K562 (cell line): ENCODE data around the gene TMEM87A. TPM values are rescaled to one million over a fixed set of nuclear protein-coding genes. Genes with fewer than 3 reads are reported as not detected.

Source experiments
- ATF1 ChIP-seq, 2 experiments: fragments of 450-650 bp in 1 of 2; IDR thresholded peaks; 2 replicates each; pipeline ENCODE4 v1.6.1; 2016; ENCODE audit warnings: missing compliant biosample characterization in 1 of 2, missing genetic modification characterization in 1 of 2
- BHLHE40 ChIP-seq: IDR thresholded peaks from 2 replicates; pipeline ENCODE4 v1.6.1; 2011; ENCODE audit warnings: low read length, improper control_type of control experiment
- CEBPB ChIP-seq: fragments of 450-650 bp; IDR thresholded peaks from 2 replicates; pipeline ENCODE4 v1.6.1; 2016; ENCODE audit warnings: missing genetic modification characterization, missing compliant biosample characterization
- EHMT2 ChIP-seq: fragments of 450-650 bp; IDR thresholded peaks from 2 replicates; pipeline ENCODE4 v1.6.1; 2018; ENCODE audit warnings: antibody characterized with exemption
- ETV1 ChIP-seq: fragments of 450-650 bp; conservative IDR thresholded peaks from 2 replicates; pipeline ENCODE4 v1.6.1; 2016; ENCODE audit warnings: missing genetic modification characterization, control low read depth, low read depth, missing compliant biosample characterization
- GABPA ChIP-seq: fragments of 200-800 bp; sonication (Bioruptor generic); conservative IDR thresholded peaks from 2 replicates; pipeline ENCODE4 v1.6.1; 2016; ENCODE audit warnings: low read depth, missing genetic modification characterization, missing compliant biosample characterization
- JUND ChIP-seq, 2 experiments: IDR thresholded peaks; 2 replicates in 1 of 2; 3 replicates in 1 of 2; pipeline ENCODE4 v1.6.1; 2011; ENCODE audit warnings: borderline replicate concordance in 2 of 2, low read depth in 2 of 2, low read length in 2 of 2, improper control_type of control experiment in 1 of 2, missing biosample characterization in 1 of 2, missing genetic modification characterization in 1 of 2, missing genetic modification reagents in 1 of 2
- L3MBTL2 ChIP-seq: fragments of 450-650 bp; IDR thresholded peaks from 2 replicates; pipeline ENCODE4 v1.6.1; 2016; ENCODE audit warnings: mild to moderate bottlenecking, moderate library complexity
- LEF1 ChIP-seq: fragments of 450-650 bp; IDR thresholded peaks from 2 replicates; pipeline ENCODE4 v1.6.1; 2016; ENCODE audit warnings: mild to moderate bottlenecking
- POLR2A ChIP-seq: fragments of 450-650 bp; conservative IDR thresholded peaks from 2 replicates; pipeline ENCODE4 v1.6.1; 2016
- SMARCA4 ChIP-seq: fragments of 450-650 bp; IDR thresholded peaks from 2 replicates; pipeline ENCODE4 v1.6.1; 2016
- TAF1 ChIP-seq: IDR thresholded peaks from 2 replicates; pipeline ENCODE4 v1.6.1; 2011; ENCODE audit warnings: mild to moderate bottlenecking, low read length, moderate library complexity; ENCODE audit not compliant: insufficient read depth, control insufficient read depth, severe bottlenecking; ENCODE audit errors: extremely low read depth
- ZBTB17 ChIP-seq: fragments of 450-650 bp; formaldehyde crosslinking; IDR thresholded peaks from 2 replicates; pipeline ENCODE4 v1.4.0; 2020; ENCODE audit warnings: mild to moderate bottlenecking
- ZNF316 ChIP-seq: fragments of 450-650 bp; IDR thresholded peaks from 2 replicates; pipeline ENCODE4 v1.6.1; 2016
- ZNF324 ChIP-seq: fragments of 250-450 bp; sonication (Bioruptor Pico); IDR thresholded peaks from 2 replicates; pipeline ENCODE4 v1.4.0; 2020; ENCODE audit warnings: mild to moderate bottlenecking
- polyA plus RNA-seq, 8 experiments: library from polyadenylated mRNA; depleted of rRNA in 4 of 8; stranded (reverse) in 5 of 8; unstranded in 3 of 8; fragments of >200 nt; fragmentation: Nextera tagmentation in 2 of 8; fragmentation: Illumina TruSeq in 1 of 8; extraction: Ambion mirVana in 2 of 8; extraction: Trizol in 1 of 8; gene quantifications; 2 replicates each; pipeline versions ENCODE4 v1.2.1 to v1.2.3, GENCODE V29; 2011 to 2014; ENCODE audit warnings: inconsistent platforms in 1 of 8, missing spikeins in 1 of 8
- total RNA-seq, 7 experiments: library from RNA; depleted of rRNA in 6 of 7; stranded (reverse); fragments of >200 nt in 6 of 7; fragmentation: Illumina TruSeq in 2 of 7; extraction: Trizol in 2 of 7; gene quantifications; 2 replicates each; pipeline versions ENCODE4 v1.2.1 to v1.2.3, GENCODE V29; 2011 to 2021; ENCODE audit warnings: low replicate concordance in 1 of 7
- TF ChIP-seq, protein P1 (sequence below): fragments of 450-650 bp; IDR thresholded peaks from 2 replicates; pipeline ENCODE4 v1.6.1; 2017; ENCODE audit warnings: antibody characterized with exemption, mild to moderate bottlenecking
- TF ChIP-seq, protein P2 (sequence below), 2 experiments: fragments of 450-650 bp; IDR thresholded peaks; 2 replicates each; pipeline ENCODE4 v1.6.1; 2018; ENCODE audit warnings: mild to moderate bottlenecking in 2 of 2, low read depth in 1 of 2; ENCODE audit not compliant: partially characterized antibody in 2 of 2
- TF ChIP-seq, protein P3 (sequence below): sonication (generic); formaldehyde crosslinking; IDR thresholded peaks from 2 replicates; pipeline ENCODE4 v1.9.0; 2022; ENCODE audit warnings: mild to moderate bottlenecking, missing genetic modification reagents
- TF ChIP-seq, protein P4 (sequence below): sonication (generic); formaldehyde crosslinking; IDR thresholded peaks from 2 replicates; pipeline ENCODE4 v1.9.0; 2022; ENCODE audit warnings: mild to moderate bottlenecking, missing genetic modification reagents

Gene TMEM87A
- total and polyA plus RNA-seq, 9 of the 15 experiments (the other 6 are each of a cell fraction or from before 2014, with no cell fraction given): 16.6 to 43.3 (median 29.6) TPM

DNA sequence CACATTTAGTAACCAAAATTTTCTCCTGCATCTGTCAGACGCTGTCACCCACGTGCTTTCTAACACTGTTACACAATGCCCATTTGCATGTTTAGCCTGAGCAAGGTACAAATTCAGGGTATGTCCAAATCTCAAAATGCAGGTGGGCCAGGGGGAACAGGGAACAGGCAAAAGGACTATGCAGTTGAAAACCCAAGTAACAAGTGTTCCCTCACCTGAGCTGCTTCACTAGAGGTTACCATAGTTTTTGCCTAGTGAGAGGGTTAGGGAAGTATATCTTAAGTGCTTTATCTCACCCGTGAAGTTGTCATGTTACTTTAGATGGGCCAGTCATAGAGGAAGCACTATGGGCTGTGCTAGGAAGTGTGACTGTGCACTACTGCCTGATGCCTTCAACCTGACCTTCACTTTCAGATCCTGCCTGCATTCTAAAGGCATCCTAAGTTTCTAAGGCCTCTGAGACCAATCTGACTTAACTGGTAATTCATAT is 6.0 kb upstream of the TMEM87A start (continued):
- TF ChIP-seq, protein P1, sequence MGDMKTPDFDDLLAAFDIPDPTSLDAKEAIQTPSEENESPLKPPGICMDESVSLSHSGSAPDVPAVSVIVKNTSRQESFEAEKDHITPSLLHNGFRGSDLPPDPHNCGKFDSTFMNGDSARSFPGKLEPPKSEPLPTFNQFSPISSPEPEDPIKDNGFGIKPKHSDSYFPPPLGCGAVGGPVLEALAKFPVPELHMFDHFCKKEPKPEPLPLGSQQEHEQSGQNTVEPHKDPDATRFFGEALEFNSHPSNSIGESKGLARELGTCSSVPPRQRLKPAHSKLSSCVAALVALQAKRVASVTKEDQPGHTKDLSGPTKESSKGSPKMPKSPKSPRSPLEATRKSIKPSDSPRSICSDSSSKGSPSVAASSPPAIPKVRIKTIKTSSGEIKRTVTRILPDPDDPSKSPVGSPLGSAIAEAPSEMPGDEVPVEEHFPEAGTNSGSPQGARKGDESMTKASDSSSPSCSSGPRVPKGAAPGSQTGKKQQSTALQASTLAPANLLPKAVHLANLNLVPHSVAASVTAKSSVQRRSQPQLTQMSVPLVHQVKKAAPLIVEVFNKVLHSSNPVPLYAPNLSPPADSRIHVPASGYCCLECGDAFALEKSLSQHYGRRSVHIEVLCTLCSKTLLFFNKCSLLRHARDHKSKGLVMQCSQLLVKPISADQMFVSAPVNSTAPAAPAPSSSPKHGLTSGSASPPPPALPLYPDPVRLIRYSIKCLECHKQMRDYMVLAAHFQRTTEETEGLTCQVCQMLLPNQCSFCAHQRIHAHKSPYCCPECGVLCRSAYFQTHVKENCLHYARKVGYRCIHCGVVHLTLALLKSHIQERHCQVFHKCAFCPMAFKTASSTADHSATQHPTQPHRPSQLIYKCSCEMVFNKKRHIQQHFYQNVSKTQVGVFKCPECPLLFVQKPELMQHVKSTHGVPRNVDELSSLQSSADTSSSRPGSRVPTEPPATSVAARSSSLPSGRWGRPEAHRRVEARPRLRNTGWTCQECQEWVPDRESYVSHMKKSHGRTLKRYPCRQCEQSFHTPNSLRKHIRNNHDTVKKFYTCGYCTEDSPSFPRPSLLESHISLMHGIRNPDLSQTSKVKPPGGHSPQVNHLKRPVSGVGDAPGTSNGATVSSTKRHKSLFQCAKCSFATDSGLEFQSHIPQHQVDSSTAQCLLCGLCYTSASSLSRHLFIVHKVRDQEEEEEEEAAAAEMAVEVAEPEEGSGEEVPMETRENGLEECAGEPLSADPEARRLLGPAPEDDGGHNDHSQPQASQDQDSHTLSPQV: peak; percentile 91
- TF ChIP-seq EHMT2 (0 out of 2 replicates have a peak, but pooled peaks have one; percentile 60), LEF1 (peak; percentile 34; the same call in 1 of the 2 replicates), BHLHE40 (0 out of 2 replicates have a peak, but pooled peaks have one; percentile 23), L3MBTL2 (peak; percentile 85), CEBPB (peak; percentile 95), GABPA (tag) (0 out of 2 replicates have a peak, but pooled peaks have one; percentile 31), TAF1 (peak; percentile 46), ZNF316 (peak; percentile 72), ATF1 (CRISPR knock-in tag; IDR thresholded peaks at IDR 0.05) (no peak), ATF1 (tag; IDR thresholded peaks at IDR 0.05) (peak; percentile 58), SMARCA4 (peak; percentile 46; the same call in 1 of the 2 replicates), ZNF324 (no peak), POLR2A (0 out of 2 replicates have a peak, but pooled peaks have one; percentile 36), ZBTB17 (CRISPR knock-in tag) (no peak), JUND (IDR thresholded peaks at IDR 0.05; ENCODE audit: borderline replicate concordance, low read depth, low read length) (peak; percentile 48; the same call in 1 of the 2 replicates), JUND (tag; IDR thresholded peaks at IDR 0.05; ENCODE audit: borderline replicate concordance, low read depth, low read length) (peak; percentile 9; the same call in 1 of the 3 replicates), ETV1 (peak; percentile 32; the same call in 1 of the 2 replicates)
- TF ChIP-seq, protein P2, sequence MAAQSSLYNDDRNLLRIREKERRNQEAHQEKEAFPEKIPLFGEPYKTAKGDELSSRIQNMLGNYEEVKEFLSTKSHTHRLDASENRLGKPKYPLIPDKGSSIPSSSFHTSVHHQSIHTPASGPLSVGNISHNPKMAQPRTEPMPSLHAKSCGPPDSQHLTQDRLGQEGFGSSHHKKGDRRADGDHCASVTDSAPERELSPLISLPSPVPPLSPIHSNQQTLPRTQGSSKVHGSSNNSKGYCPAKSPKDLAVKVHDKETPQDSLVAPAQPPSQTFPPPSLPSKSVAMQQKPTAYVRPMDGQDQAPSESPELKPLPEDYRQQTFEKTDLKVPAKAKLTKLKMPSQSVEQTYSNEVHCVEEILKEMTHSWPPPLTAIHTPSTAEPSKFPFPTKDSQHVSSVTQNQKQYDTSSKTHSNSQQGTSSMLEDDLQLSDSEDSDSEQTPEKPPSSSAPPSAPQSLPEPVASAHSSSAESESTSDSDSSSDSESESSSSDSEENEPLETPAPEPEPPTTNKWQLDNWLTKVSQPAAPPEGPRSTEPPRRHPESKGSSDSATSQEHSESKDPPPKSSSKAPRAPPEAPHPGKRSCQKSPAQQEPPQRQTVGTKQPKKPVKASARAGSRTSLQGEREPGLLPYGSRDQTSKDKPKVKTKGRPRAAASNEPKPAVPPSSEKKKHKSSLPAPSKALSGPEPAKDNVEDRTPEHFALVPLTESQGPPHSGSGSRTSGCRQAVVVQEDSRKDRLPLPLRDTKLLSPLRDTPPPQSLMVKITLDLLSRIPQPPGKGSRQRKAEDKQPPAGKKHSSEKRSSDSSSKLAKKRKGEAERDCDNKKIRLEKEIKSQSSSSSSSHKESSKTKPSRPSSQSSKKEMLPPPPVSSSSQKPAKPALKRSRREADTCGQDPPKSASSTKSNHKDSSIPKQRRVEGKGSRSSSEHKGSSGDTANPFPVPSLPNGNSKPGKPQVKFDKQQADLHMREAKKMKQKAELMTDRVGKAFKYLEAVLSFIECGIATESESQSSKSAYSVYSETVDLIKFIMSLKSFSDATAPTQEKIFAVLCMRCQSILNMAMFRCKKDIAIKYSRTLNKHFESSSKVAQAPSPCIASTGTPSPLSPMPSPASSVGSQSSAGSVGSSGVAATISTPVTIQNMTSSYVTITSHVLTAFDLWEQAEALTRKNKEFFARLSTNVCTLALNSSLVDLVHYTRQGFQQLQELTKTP (IDR thresholded peaks at IDR 0.05; ENCODE audit: low read depth in 1 of 2, partially characterized antibody in 2 of 2): peak in 1 of 2 experiments; percentile 51
- TF ChIP-seq, protein P3, sequence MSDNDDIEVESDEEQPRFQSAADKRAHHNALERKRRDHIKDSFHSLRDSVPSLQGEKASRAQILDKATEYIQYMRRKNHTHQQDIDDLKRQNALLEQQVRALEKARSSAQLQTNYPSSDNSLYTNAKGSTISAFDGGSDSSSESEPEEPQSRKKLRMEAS: peak; percentile 56; the same call in 1 of the 2 replicates
- TF ChIP-seq, protein P4, sequence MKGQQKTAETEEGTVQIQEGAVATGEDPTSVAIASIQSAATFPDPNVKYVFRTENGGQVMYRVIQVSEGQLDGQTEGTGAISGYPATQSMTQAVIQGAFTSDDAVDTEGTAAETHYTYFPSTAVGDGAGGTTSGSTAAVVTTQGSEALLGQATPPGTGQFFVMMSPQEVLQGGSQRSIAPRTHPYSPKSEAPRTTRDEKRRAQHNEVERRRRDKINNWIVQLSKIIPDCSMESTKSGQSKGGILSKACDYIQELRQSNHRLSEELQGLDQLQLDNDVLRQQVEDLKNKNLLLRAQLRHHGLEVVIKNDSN (CRISPR knock-in tag): peak; percentile 39; the same call in 1 of the 2 replicates
